Activated CD8-positive, alpha-beta memory T cell treated with anti-CD3 and anti-CD28 coated beads, Interleukin-2, amount 50 U/mL, for 1 hour (primary cell): ENCODE results near the gene C5.
"Not testable (repeated sequence)": the region's sequence is repeated elsewhere in the genome, so short reads cannot be mapped to it uniquely, and the experiment has no call there.

Experiments used
- DNase-seq: peaks from one replicate; pipeline ENCODE4 v3.0.0-alpha.2; 2020; ENCODE audit errors: extremely low read depth

Gene C5

GRCh38 chr9:121050128-121050988 lies at the start of gene C5:
Gene C5, minus strand, starts transcription at chr9:121050275. Its CDS starts 29 bp downstream, at chr9:121050246.
- no peak for DNase-seq

GRCh38 chr9:121098567-121099198 lies 48.6 kb upstream of the C5 start:
- DNase-seq: no peak

- no peak for DNase-seq
These were observed 45.0 kb upstream of the C5 start for GRCh38 chr9:121095057-121095456.

- DNase-seq: not testable (repeated sequence)
These were observed 40.7 kb upstream of the C5 start for GRCh38 chr9:121090743-121091142.

- DNase-seq: no peak
These were observed 38.5 kb upstream of the C5 start for GRCh38 chr9:121088576-121088975.

GRCh38 chr9:121085661-121086060 lies 35.6 kb upstream of the C5 start:
- DNase-seq: no peak

GRCh38 chr9:121082075-121082474 lies 32.0 kb upstream of the C5 start:
- DNase-seq: no peak

GRCh38 chr9:121075251-121076036 lies 25.4 kb upstream of the C5 start:
- no peak for DNase-seq

GRCh38 chr9:121074370-121075250 lies 24.5 kb upstream of the C5 start, which contains the start of gene CNTRL:
Gene CNTRL, plus strand, starts transcription at chr9:121074955. Its CDS starts 13,372 bp downstream, at chr9:121088327.
- peak; percentile 49 for DNase-seq

GRCh38 chr9:121073038-121073437 lies 23.0 kb upstream of the C5 start:
- DNase-seq: no peak

GRCh38 chr9:121071756-121072421 lies 21.8 kb upstream of the C5 start:
- DNase-seq: no peak

GRCh38 chr9:121071370-121071755 lies 21.3 kb upstream of the C5 start:
- no peak for DNase-seq

- no peak for DNase-seq
These were observed 19.3 kb upstream of the C5 start for GRCh38 chr9:121069396-121069795.

GRCh38 chr9:121067640-121068039 lies 17.6 kb upstream of the C5 start:
- no peak for DNase-seq

GRCh38 chr9:121066850-121067249 lies 16.8 kb upstream of the C5 start:
- no peak for DNase-seq

GRCh38 chr9:121059998-121060636 lies 10.0 kb upstream of the C5 start:
- no peak for DNase-seq

GRCh38 chr9:121059513-121059912 lies 9.4 kb upstream of the C5 start:
- DNase-seq: no peak

GRCh38 chr9:121057821-121058220 lies 7.7 kb upstream of the C5 start:
- DNase-seq: no peak

- no peak for DNase-seq
These were observed 5.6 kb upstream of the C5 start for GRCh38 chr9:121055642-121056143.

GRCh38 chr9:121053544-121053943 lies 3.5 kb upstream of the C5 start:
- no peak for DNase-seq
